IMR-90 (cell line): Measurements from ENCODE around the gene BRK1. TPM values are rescaled to one million over a fixed set of nuclear protein-coding genes. Genes with fewer than 3 reads are reported as not detected.
"Not testable (repeated sequence)": the region's sequence is repeated elsewhere in the genome, so short reads cannot be mapped to it uniquely, and the experiment has no call there.

Source experiments
- ATAC-seq: fragments of 200-7000 bp; cut with Tn5 transposase; 2 replicates; pipeline ENCODE4 v1.9.1; 2020; ENCODE audit warnings: low read depth, mild to moderate bottlenecking, moderate library complexity
- BruUV-seq: library from RNA; stranded (reverse); fragments of 400-500 nt; replicated peaks from 2 replicates; lab custom pipeline; 2021; lab: Mats Ljungman, UMichigan
- CTCF ChIA-PET: fragments of 300-600 bp; formaldehyde crosslinking; extraction: SDS; loops from one replicate; lab custom pipeline; 2021; ENCODE audit warnings: antibody characterized with exemption; lab: Yijun Ruan, JAX
- POLR2A ChIA-PET: fragments of 300-600 bp; sonication (Branson Sonifier 250); formaldehyde crosslinking; loops from one replicate; lab custom pipeline; 2022; ENCODE audit warnings: antibody characterized with exemption; ENCODE audit not compliant: unreplicated experiment; lab: Charles Lee
- DNase-seq: peaks from one replicate; pipeline ENCODE4 v3.0.0; 2013
- H2AFZ ChIP-seq: replicated peaks from 2 replicates; pipeline ENCODE3; 2013; ENCODE audit warnings: low read length, mild to moderate bottlenecking; ENCODE audit not compliant: poor library complexity
- H2AK5ac ChIP-seq: 2 replicates; pipeline ENCODE4 v1.6.1; 2013; ENCODE audit warnings: low read depth, low read length, inconsistent platforms
- H2AK9ac ChIP-seq: replicated peaks from 2 replicates; pipeline ENCODE3; 2013; ENCODE audit warnings: mild to moderate bottlenecking, low read depth, low read length, moderate library complexity; ENCODE audit not compliant: poor library complexity
- H2BK120ac ChIP-seq: 2 replicates; pipeline ENCODE4 v1.6.1; 2013; ENCODE audit warnings: low read depth, low read length, inconsistent platforms
- H2BK15ac ChIP-seq: 3 replicates; pipeline ENCODE4 v1.6.1; 2013; ENCODE audit warnings: low read depth, low read length, inconsistent platforms
- H2BK20ac ChIP-seq: 2 replicates; pipeline ENCODE4 v1.6.1; 2013; ENCODE audit warnings: low read depth, mild to moderate bottlenecking, inconsistent platforms, low read length, moderate library complexity
- H2BK5ac ChIP-seq: 2 replicates; pipeline ENCODE4 v1.6.1; 2013; ENCODE audit warnings: mild to moderate bottlenecking, low read depth, low read length, inconsistent platforms; ENCODE audit not compliant: poor library complexity, severe bottlenecking
- H3K14ac ChIP-seq: replicated peaks from 2 replicates; pipeline ENCODE4 v1.6.1; 2013; ENCODE audit warnings: low read depth, low read length, inconsistent platforms
- H3K18ac ChIP-seq: 2 replicates; pipeline ENCODE4 v1.6.1; 2013; ENCODE audit warnings: low read depth, low read length, control low read depth
- H3K23ac ChIP-seq: 2 replicates; pipeline ENCODE4 v1.6.1; 2013; ENCODE audit warnings: low read depth, low read length, inconsistent platforms
- H3K27ac ChIP-seq: 2 replicates; pipeline ENCODE4 v1.5.1; 2013; ENCODE audit warnings: mild to moderate bottlenecking, control low read depth, low read length; ENCODE audit not compliant: insufficient read depth
- H3K27me3 ChIP-seq: 2 replicates; pipeline ENCODE4 v1.6.1; 2013; ENCODE audit warnings: low read length; ENCODE audit not compliant: control insufficient read depth, insufficient read depth
- H3K36me3 ChIP-seq: 2 replicates; pipeline ENCODE4 v1.6.1; 2013; ENCODE audit warnings: low read length, mixed read lengths; ENCODE audit not compliant: control insufficient read depth, insufficient read depth
- H3K4ac ChIP-seq: 2 replicates; pipeline ENCODE4 v1.6.1; 2013; ENCODE audit warnings: low read depth, low read length, inconsistent platforms
- H3K4me1 ChIP-seq: 2 replicates; pipeline ENCODE4 v1.6.1; 2013; ENCODE audit warnings: low read length, mixed read lengths; ENCODE audit not compliant: control insufficient read depth, insufficient read depth
- H3K4me2 ChIP-seq: 2 replicates; pipeline ENCODE4 v1.6.1; 2013; ENCODE audit warnings: low read depth, mild to moderate bottlenecking, control low read depth, low read length, moderate library complexity
- H3K4me3 ChIP-seq: 2 replicates; pipeline ENCODE4 v1.5.1; 2013; ENCODE audit warnings: low read depth, mild to moderate bottlenecking, control low read depth, low read length, moderate library complexity; ENCODE audit not compliant: insufficient read depth
- H3K56ac ChIP-seq: 2 replicates; pipeline ENCODE4 v1.6.1; 2013; ENCODE audit warnings: low read length, inconsistent platforms; ENCODE audit not compliant: insufficient read depth; ENCODE audit errors: extremely low read depth
- H3K79me1 ChIP-seq, 2 experiments: 2 replicates each; pipeline ENCODE4 v1.6.1; 2013; ENCODE audit warnings: low read length in 2 of 2, inconsistent platforms in 1 of 2, low read depth in 1 of 2
- H3K9ac ChIP-seq: 2 replicates; pipeline ENCODE4 v1.6.1; 2013; ENCODE audit warnings: low read depth, low read length, control low read depth
- H3K9me1 ChIP-seq: 2 replicates; pipeline ENCODE4 v1.6.1; 2013; ENCODE audit warnings: low read length, inconsistent platforms; ENCODE audit not compliant: insufficient read depth
- H3K9me3 ChIP-seq: 2 replicates; pipeline ENCODE4 v1.6.1; 2013; ENCODE audit warnings: low read length; ENCODE audit not compliant: control insufficient read depth, insufficient read depth
- H4K20me1 ChIP-seq: 2 replicates; pipeline ENCODE4 v1.6.1; 2013; ENCODE audit warnings: low read length, inconsistent platforms; ENCODE audit not compliant: insufficient read depth
- H4K5ac ChIP-seq: 2 replicates; pipeline ENCODE4 v1.6.1; 2013; ENCODE audit warnings: mild to moderate bottlenecking, low read depth, low read length, control low read depth
- H4K8ac ChIP-seq, 2 experiments: 2 replicates each; pipeline ENCODE4 v1.6.1; 2013; ENCODE audit warnings: low read depth in 2 of 2, low read length in 2 of 2, control low read depth in 1 of 2, inconsistent platforms in 1 of 2
- H4K91ac ChIP-seq: 2 replicates; pipeline ENCODE4 v1.6.1; 2013; ENCODE audit warnings: low read depth, low read length, inconsistent platforms; ENCODE audit not compliant: insufficient read depth
- CEBPB ChIP-seq: IDR thresholded peaks from 2 replicates; pipeline ENCODE4 v1.6.1; 2012; ENCODE audit warnings: low read depth, low read length, improper control_type of control experiment
- CHD1 ChIP-seq: IDR thresholded peaks from 2 replicates; pipeline ENCODE4 v1.6.1; 2012; ENCODE audit warnings: low read depth, low read length, improper control_type of control experiment
- FOS ChIP-seq: fragments of 150-350 bp; IDR thresholded peaks from 2 replicates; pipeline ENCODE4 v1.6.1; 2016; ENCODE audit warnings: low read depth, low read length
- MAFK ChIP-seq: IDR thresholded peaks from 2 replicates; pipeline ENCODE4 v1.6.1; 2012; ENCODE audit warnings: low read depth, low read length, improper control_type of control experiment
- MAZ ChIP-seq: IDR thresholded peaks from 2 replicates; pipeline ENCODE4 v1.6.1; 2012; ENCODE audit warnings: low read depth, mild to moderate bottlenecking, low read length, improper control_type of control experiment, moderate library complexity, borderline replicate concordance
- MXI1 ChIP-seq: IDR thresholded peaks from 2 replicates; pipeline ENCODE4 v1.6.1; 2012; ENCODE audit warnings: low read depth, mild to moderate bottlenecking, low read length, moderate library complexity, borderline replicate concordance
- NFE2L2 ChIP-seq: fragments of 150-350 bp; IDR thresholded peaks from 2 replicates; pipeline ENCODE4 v1.6.1; 2016; ENCODE audit warnings: low read depth, mild to moderate bottlenecking, low read length
- RFX5 ChIP-seq: IDR thresholded peaks from 2 replicates; pipeline ENCODE4 v1.8.0; 2012; ENCODE audit warnings: low read depth, mild to moderate bottlenecking, low read length, moderate library complexity
- SMC3 ChIP-seq: fragments of 150-350 bp; IDR thresholded peaks from 2 replicates; pipeline ENCODE4 v1.6.1; 2016; ENCODE audit warnings: low read depth, mild to moderate bottlenecking, antibody characterized with exemption, low read length, moderate library complexity
- WGBS, 2 experiments: methylation state at CpG; one replicate each; pipeline versions ENCODE4 v1.1.5 to v1.1.7; 2013; ENCODE audit warnings: missing lambda C conversion rate in 2 of 2; ENCODE audit not compliant: insufficient read length in 1 of 2; ENCODE audit errors: extremely low coverage in 2 of 2; 5-methylcytosine and 5-hydroxymethylcytosine counted together
- dilution Hi-C: fragments of 300-500 bp; cut with HindIII; formaldehyde crosslinking; loops from one replicate; pipeline ENCODE4 v1.14.3; 2018; ENCODE audit warnings: low sequenced_read_pairs; ENCODE audit not compliant: unreplicated experiment
- in situ Hi-C: fragments of 300-500 bp; cut with MboI; formaldehyde crosslinking; loops from 3 replicates; pipeline ENCODE4 v1.14.3; 2019; ENCODE audit warnings: low sequenced_read_pairs, inconsistent platforms, mixed read lengths
- intact Hi-C: fragments of 100-400 bp; cut with micrococcal nuclease; formaldehyde crosslinking; loops from 2 replicates; pipeline ENCODE4 v1.10.0; 2022
- polyA plus RNA-seq, 3 experiments: library from polyadenylated mRNA; depleted of rRNA; stranded (reverse); fragments of >200 nt; gene quantifications; 2 replicates each; pipeline ENCODE4 v1.2.3, GENCODE V29; 2012; ENCODE audit warnings: low replicate concordance in 1 of 3
- total RNA-seq: library from RNA; depleted of rRNA; stranded (reverse); fragments of >200 nt; gene quantifications from 2 replicates; pipeline ENCODE4 v1.2.3, GENCODE V29; 2012

BRK1 gene
- total and polyA plus RNA-seq, 2 of the 4 experiments (the other 2 are of a cell fraction): 81.4 to 235 TPM

DNA sequence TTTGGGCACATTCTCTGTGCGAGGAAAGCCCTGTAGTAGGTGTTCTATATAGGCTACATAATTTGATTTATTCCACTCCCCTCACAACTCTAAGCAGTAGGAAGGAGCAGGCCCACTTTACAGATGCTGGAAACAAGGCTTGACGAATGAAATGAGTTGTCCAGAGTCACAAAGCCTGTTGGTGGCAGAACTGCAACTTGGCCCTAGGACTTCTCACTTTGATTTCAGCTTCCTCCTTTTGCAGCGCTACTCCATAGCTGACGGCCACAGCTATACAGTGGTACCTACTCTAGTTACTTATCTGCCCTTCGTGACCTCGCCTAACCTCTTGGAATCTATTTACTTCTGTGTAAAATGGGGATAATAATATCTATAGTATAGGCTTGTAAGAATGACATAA is 46.7 kb downstream of the BRK1 start:
- no peaks in the 10 kb centered on the region for H3K36me3 ChIP-seq
- H3K27ac ChIP-seq: no peak overlapping the region
- no peak overlapping the region for H4K8ac ChIP-seq
- ChIA-PET POLR2A (no interaction called here), CTCF (no interaction called here)
- no peak overlapping the region for H3K4me2 ChIP-seq
- H4K91ac ChIP-seq: no peak overlapping the region
- no peak overlapping the region for H2BK120ac ChIP-seq
- no peak for DNase-seq
- H3K23ac ChIP-seq: no peak overlapping the region
- H3K4me3 ChIP-seq: no peak overlapping the region
- no TSS peak for BruUV-seq
- intact Hi-C loops: no loop called here
- no peak overlapping the region for H4K5ac ChIP-seq
- peaks cover 4 to 24% of the 10 kb centered on the region in 2 experiments; a peak in 3 of 4 replicates for H3K79me1 ChIP-seq
- no peak overlapping the region for H2BK5ac ChIP-seq
- H3K9ac ChIP-seq: no peak overlapping the region
- H2AK9ac ChIP-seq: no peak overlapping the region
- in situ Hi-C loops: no loop called here
- ATAC-seq: no peak
- no peak overlapping the region for H3K56ac ChIP-seq
- no peaks in the 10 kb centered on the region for H3K27me3 ChIP-seq
- no peak overlapping the region for H3K4ac ChIP-seq
- dilution Hi-C loops: no loop called here
- H2AFZ ChIP-seq: no peak overlapping the region
- TF ChIP-seq NFE2L2: no peak
- TF ChIP-seq RFX5: no peak
- TF ChIP-seq SMC3: no peak
- no peak for TF ChIP-seq CHD1
- TF ChIP-seq CEBPB: no peak
- TF ChIP-seq MAFK: no peak
- no peak for TF ChIP-seq FOS
- no peak for TF ChIP-seq MXI1
- TF ChIP-seq MAZ: no peak
- no peak overlapping the region for H3K14ac ChIP-seq
- H2BK15ac ChIP-seq: no peak overlapping the region
- no peak overlapping the region for H2BK20ac ChIP-seq
- no peak overlapping the region for H2AK5ac ChIP-seq
- H4K20me1 ChIP-seq: no peaks in the 10 kb centered on the region
- H3K9me3 ChIP-seq: no peaks in the 10 kb centered on the region
- H3K9me1 ChIP-seq: no peaks in the 10 kb centered on the region
- no CpG with 5 or more reads among the region's 6 CpGs for WGBS, 2 experiments
- no peak overlapping the region for H3K18ac ChIP-seq
- H3K4me1 ChIP-seq: 0 out of 2 replicates have a peak, but pooled peaks cover 2% of the 10 kb centered on the region

DNA sequence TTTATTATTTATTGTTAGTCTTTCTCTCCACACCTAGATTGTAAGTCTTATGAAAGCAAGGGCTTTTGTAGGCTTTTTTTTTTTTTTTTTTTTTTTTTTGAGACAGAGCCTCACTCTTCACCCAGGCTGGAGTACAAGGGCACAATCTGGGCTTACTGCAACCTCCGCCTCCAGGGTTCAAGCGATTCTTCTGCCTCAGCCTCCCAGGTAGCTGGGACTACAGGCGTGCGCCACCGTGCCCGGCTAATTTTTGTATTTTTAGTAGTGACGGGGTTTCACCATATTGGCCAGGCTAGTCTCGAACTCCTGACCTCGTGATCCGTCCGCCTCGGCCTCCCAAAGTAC is 48.7 kb downstream of the BRK1 start:
- H3K9me3 ChIP-seq, H3K9me1 ChIP-seq, POLR2A ChIA-PET, H2BK120ac ChIP-seq, H2BK20ac ChIP-seq, H2AK5ac ChIP-seq, BruUV-seq, H3K4ac ChIP-seq, H4K91ac ChIP-seq, H2BK15ac ChIP-seq, H3K4me1 ChIP-seq, ATAC-seq, H3K18ac ChIP-seq, H4K20me1 ChIP-seq, H2AFZ ChIP-seq, H3K27ac ChIP-seq, H3K23ac ChIP-seq, H3K9ac ChIP-seq, H3K14ac ChIP-seq, H3K56ac ChIP-seq, H3K27me3 ChIP-seq, dilution Hi-C loops, DNase-seq, H2BK5ac ChIP-seq, H3K36me3 ChIP-seq, in situ Hi-C loops: not testable (repeated sequence)
- H3K79me1 ChIP-seq: peaks cover 13 to 38% of the 10 kb centered on the region in 2 experiments
- peak overlapping the region; percentile 94; the same call in 1 of the 2 replicates for H3K4me3 ChIP-seq
- peak overlapping the region; percentile 38 for H2AK9ac ChIP-seq
- peak overlapping the region; percentile 84; the same call in 1 of the 2 replicates for H4K5ac ChIP-seq
- WGBS, 2 experiments: 100% methylated on average over 6 of the region's 12 CpGs; no CpG with 5 or more reads in 1 of the 2 experiments
- H4K8ac ChIP-seq: peak overlapping the region; percentile 78 to 80; a peak in 2 of 4 replicates
- CTCF ChIA-PET: interaction anchor here (0.6 to 0.8 kb wide), 3 partner anchors 17 to 210 kb away, joined by 3 read pairs; no protein-coding TSS in a partner anchor
- intact Hi-C loops: loop anchor here (1.0 kb wide), 1 partner anchor 61 kb away; no protein-coding TSS in a partner anchor
- peak overlapping the region; percentile 94 for H3K4me2 ChIP-seq
